ENCODE results near the gene ARFGEF3. TPM values are rescaled to one million over a fixed set of nuclear protein-coding genes. Genes with fewer than 3 reads are reported as not detected.

Gene ARFGEF3
- total RNA-seq, 1 donor from 2014 or later, result 3.8 TPM

GRCh38 chr6:138188278-138188941 lies 26.7 kb downstream of the ARFGEF3 start:
- peaks cover 7% of the 10 kb centered on the region for H3K4me1 Mint-ChIP-seq
- no peaks in the 10 kb centered on the region for H3K36me3 Mint-ChIP-seq
- no peak for DNase-seq (ENCODE audit: low spot score)
- H4K20me1 ChIP-seq (ENCODE audit: low read depth), result no peaks in the 10 kb centered on the region
- peaks cover 2% of the 10 kb centered on the region for H3K27me3 Mint-ChIP-seq (ENCODE audit: insufficient read depth, low read depth)
- no peaks in the 10 kb centered on the region for H3K79me2 ChIP-seq (ENCODE audit: low read depth)
- TF ChIP-seq EZH2phosphoT487 (IDR thresholded peaks at IDR 0.05) (no peak), CTCF (IDR thresholded peaks at IDR 0.05) (no peak), EZH2 (IDR thresholded peaks at IDR 0.05) (no peak)
- H3K36me3 ChIP-seq, result no peaks in the 10 kb centered on the region
- no peak overlapping the region for H2AFZ ChIP-seq (replicated peaks)
- H3F3A ChIP-seq (ENCODE audit: low read depth), result peaks cover 29% of the 10 kb centered on the region
- peaks cover 60% of the 10 kb centered on the region for H3K4me1 ChIP-seq
- H3K9me3 ChIP-seq (ENCODE audit: low read depth), result no peaks in the 10 kb centered on the region
- H3K4me3 Mint-ChIP-seq, result no peak overlapping the region
- H3K9me3 Mint-ChIP-seq, result no peaks in the 10 kb centered on the region
- no peak overlapping the region for H3K4me2 ChIP-seq
- H3K27ac Mint-ChIP-seq, result no peak overlapping the region
- H3K27ac ChIP-seq, result no peak overlapping the region
- no peak overlapping the region for H3K4me3 ChIP-seq
- H3K9ac ChIP-seq, result no peak overlapping the region
- H3K27me3 ChIP-seq, result no peaks in the 10 kb centered on the region

GRCh38 chr6:138194287-138194686 lies 32.5 kb downstream of the ARFGEF3 start:
- Histone ChIP-seq H3K9me3 (ENCODE audit: low read depth) (no peaks in the 10 kb centered on the region), H3K27ac (no peak overlapping the region), H2AFZ (replicated peaks) (no peak overlapping the region), H3K27me3 (no peaks in the 10 kb centered on the region), H3K4me1 (peaks cover 26% of the 10 kb centered on the region), H3K4me2 (no peak overlapping the region), H3K9ac (no peak overlapping the region), H3K4me3 (no peak overlapping the region), H3F3A (ENCODE audit: low read depth) (peaks cover 14% of the 10 kb centered on the region), H3K36me3 (no peaks in the 10 kb centered on the region), H3K79me2 (ENCODE audit: low read depth) (no peaks in the 10 kb centered on the region), H4K20me1 (ENCODE audit: low read depth) (no peaks in the 10 kb centered on the region)
- Mint-ChIP-seq H3K4me3 (no peak overlapping the region), H3K36me3 (no peaks in the 10 kb centered on the region), H3K27ac (no peak overlapping the region), H3K9me3 (no peaks in the 10 kb centered on the region), H3K27me3 (ENCODE audit: insufficient read depth, low read depth) (peaks cover 5% of the 10 kb centered on the region), H3K4me1 (peaks cover 9% of the 10 kb centered on the region)
- DNase-seq (ENCODE audit: low spot score), result no peak
- TF ChIP-seq EZH2phosphoT487 (IDR thresholded peaks at IDR 0.05), result no peak
- TF ChIP-seq CTCF (IDR thresholded peaks at IDR 0.05), result no peak
- TF ChIP-seq EZH2 (IDR thresholded peaks at IDR 0.05), result no peak

- no peak for DNase-seq (ENCODE audit: low spot score)
- Histone ChIP-seq H3K4me1 (peaks cover 18% of the 10 kb centered on the region), H3K27ac (no peak overlapping the region), H3K9ac (no peak overlapping the region), H3K4me3 (no peak overlapping the region), H4K20me1 (ENCODE audit: low read depth) (no peaks in the 10 kb centered on the region), H3K36me3 (no peaks in the 10 kb centered on the region), H2AFZ (replicated peaks) (no peak overlapping the region), H3K9me3 (ENCODE audit: low read depth) (no peaks in the 10 kb centered on the region), H3K79me2 (ENCODE audit: low read depth) (no peaks in the 10 kb centered on the region), H3K4me2 (no peak overlapping the region), H3F3A (ENCODE audit: low read depth) (peaks cover 9% of the 10 kb centered on the region), H3K27me3 (no peaks in the 10 kb centered on the region)
- no peak overlapping the region for H3K27ac Mint-ChIP-seq
- H3K9me3 Mint-ChIP-seq, result peaks cover 4% of the 10 kb centered on the region
- peaks cover 7% of the 10 kb centered on the region for H3K4me1 Mint-ChIP-seq
- no peak overlapping the region for H3K4me3 Mint-ChIP-seq
- no peak for TF ChIP-seq EZH2 (IDR thresholded peaks at IDR 0.05)
- TF ChIP-seq CTCF (IDR thresholded peaks at IDR 0.05), result no peak
- no peaks in the 10 kb centered on the region for H3K36me3 Mint-ChIP-seq
- H3K27me3 Mint-ChIP-seq (ENCODE audit: insufficient read depth, low read depth), result peaks cover 4% of the 10 kb centered on the region
Measured at GRCh38 chr6:138196122-138196738, 34.5 kb downstream of the ARFGEF3 start.
